ENCODE measurements around the gene C3orf22.

DNA sequence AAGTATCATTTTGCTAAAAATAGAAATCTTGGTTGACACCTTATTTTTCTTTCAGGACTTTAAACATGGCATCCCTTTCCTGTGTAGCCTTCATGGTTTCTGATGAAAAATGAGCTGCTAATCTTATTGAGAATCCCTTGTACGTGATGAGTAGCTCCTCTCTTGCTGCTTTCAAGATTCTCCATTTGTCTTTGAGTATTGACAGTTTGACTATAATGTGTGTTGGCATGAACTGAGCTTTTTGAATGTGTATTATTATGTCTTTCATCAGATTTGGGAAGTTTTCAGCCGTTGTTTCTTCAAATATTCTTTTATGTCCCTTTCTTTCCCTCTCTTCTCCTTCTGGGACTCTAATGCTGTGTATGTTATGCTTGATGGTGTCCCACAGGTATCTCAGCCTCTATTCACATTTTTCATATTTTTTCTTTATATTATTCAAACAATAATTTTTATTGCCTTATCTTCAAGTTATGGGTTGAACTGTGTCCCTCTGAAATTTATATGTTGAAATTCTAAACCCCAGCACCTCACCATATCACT is 4.1 kb upstream of the C3orf22 start:
- TF ChIP-seq CTCF (conservative IDR thresholded peaks at IDR 0.05; ENCODE audit: low read length): no peak
- no peak for TF ChIP-seq EZH2phosphoT487 (IDR thresholded peaks at IDR 0.05; ENCODE audit: borderline replicate concordance)

Data from Loucy (cell line).